ENCODE data around the gene RPL26. TPM values are rescaled to one million over a fixed set of nuclear protein-coding genes. Genes with fewer than 3 reads are reported as not detected.
"Not testable (repeated sequence)": the region's sequence is repeated elsewhere in the genome, so short reads cannot be mapped to it uniquely, and the experiment has no call there.

The RPL26 gene
- total RNA-seq, 4 donors from 2014 or later, result 2,392 to 2,913 (median 2,833) TPM

DNA sequence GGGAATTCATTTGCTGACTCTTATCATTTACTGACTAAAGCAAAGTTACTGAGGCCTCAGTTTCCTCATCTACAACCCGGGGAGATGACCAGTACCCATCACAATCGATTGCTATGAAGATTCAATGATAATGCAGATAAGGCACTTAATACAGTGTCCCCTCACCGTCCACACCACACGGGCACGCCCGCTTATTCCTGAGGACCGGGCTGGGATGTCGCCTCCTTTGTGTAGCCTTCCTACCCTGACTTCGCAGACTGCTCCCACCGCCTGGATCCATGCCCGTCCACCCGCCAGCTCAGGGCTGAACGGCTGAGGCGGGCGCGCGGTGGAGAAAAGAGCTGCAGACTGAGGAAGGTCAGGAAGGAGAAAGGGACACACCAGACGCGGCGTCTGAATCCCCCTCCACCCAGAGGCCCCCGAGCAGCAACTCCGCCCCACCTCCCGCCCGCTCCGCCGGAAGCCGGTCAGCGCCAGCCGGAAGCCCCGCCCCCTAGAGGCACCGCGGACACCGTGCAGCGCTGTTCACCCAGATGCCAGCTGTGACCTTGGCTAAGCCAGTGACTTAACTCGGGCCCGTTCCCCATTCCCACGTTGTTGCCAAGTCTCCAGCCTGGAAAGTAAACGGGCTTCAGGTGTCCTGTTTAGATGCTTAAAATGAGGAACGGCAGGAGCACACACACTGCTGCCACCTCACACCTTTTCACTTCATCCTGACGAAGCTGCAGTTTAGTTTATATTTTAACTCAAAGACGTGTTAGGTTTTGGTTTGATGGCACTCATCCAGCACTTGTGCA lies 6.5 kb downstream of the RPL26 start, which contains the start of gene KRABD2:
KRABD2 (minus strand) TSS at position 434 of the 797 bp plus-strand sequence.
- Histone ChIP-seq H3K27ac (peak within 1 kb of the TSS; percentile 90 to 93 (median 92)), H3K9me3 (no peaks in the 10 kb centered on the region), H3K4me3 (peak within 1 kb of the TSS; percentile 72 to 95 (median 84)), H3K4me1 (peaks cover 35 to 46% of the 10 kb centered on the region in 2 donors), H3K27me3 (no peaks in the 10 kb centered on the region), H3K36me3 (peaks cover 0 to 45% of the 10 kb centered on the region in 2 donors)
- DNase-seq (peak; percentile 84 to 92), ATAC-seq (peak; percentile 92 to 95)
- TF ChIP-seq POLR2A (IDR thresholded peaks at IDR 0.05), result peak; percentile 74
- TF ChIP-seq, protein P1, sequence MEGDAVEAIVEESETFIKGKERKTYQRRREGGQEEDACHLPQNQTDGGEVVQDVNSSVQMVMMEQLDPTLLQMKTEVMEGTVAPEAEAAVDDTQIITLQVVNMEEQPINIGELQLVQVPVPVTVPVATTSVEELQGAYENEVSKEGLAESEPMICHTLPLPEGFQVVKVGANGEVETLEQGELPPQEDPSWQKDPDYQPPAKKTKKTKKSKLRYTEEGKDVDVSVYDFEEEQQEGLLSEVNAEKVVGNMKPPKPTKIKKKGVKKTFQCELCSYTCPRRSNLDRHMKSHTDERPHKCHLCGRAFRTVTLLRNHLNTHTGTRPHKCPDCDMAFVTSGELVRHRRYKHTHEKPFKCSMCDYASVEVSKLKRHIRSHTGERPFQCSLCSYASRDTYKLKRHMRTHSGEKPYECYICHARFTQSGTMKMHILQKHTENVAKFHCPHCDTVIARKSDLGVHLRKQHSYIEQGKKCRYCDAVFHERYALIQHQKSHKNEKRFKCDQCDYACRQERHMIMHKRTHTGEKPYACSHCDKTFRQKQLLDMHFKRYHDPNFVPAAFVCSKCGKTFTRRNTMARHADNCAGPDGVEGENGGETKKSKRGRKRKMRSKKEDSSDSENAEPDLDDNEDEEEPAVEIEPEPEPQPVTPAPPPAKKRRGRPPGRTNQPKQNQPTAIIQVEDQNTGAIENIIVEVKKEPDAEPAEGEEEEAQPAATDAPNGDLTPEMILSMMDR (IDR thresholded peaks at IDR 0.05 in 4 of 5, conservative IDR thresholded peaks at IDR 0.05 in 1 of 5), result peak; percentile 18 to 80 (median 70)
- in situ Hi-C loops (cut with MboI; ENCODE audit: low sequenced_read_pairs in 4 of 4) (no loop called here), intact Hi-C loops (cut with DNase I; ENCODE audit: low total_unique reads) (loop anchor here (1.0 to 5.0 kb wide), 2 partner anchors 155 to 534 kb away; no protein-coding TSS in a partner anchor)

DNA sequence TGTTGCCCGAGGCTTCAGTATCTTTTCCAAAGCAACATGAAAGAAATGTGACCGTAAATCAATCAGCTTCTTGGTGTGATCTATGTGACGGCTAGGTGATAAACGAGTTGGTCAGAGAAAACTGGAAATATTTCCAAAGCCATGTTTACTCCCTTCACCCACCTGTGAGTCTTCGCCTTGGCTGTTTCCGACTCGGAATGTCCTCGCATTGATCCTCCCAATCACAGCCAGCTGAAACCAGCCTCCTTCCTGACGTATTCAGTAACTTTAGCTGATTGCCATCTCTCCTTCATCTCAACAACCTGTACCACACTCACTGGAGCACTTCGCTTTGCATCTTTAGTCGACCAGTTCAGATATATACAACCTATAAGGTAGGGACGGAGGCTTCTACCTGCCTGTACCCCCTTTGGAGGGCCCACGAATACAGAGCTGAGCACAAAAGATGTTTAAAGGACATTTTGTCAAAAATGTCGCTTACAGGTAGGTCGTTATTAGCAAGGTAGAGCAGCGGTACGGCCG lies 7.2 kb downstream of the RPL26 start:
- peak; percentile 7 to 14 for ATAC-seq
- peak overlapping the region; percentile 72 to 95 (median 84) for H3K4me3 ChIP-seq
- in situ Hi-C loops (cut with MboI; ENCODE audit: low sequenced_read_pairs in 4 of 4), result no loop called here
- peaks cover 35 to 46% of the 10 kb centered on the region in 2 donors for H3K4me1 ChIP-seq
- no peaks in the 10 kb centered on the region for H3K9me3 ChIP-seq
- DNase-seq, result no peak
- peak overlapping the region; percentile 90 to 93 (median 92) for H3K27ac ChIP-seq
- H3K36me3 ChIP-seq, result peaks cover 0 to 39% of the 10 kb centered on the region in 2 donors
- intact Hi-C loops (cut with DNase I; ENCODE audit: low total_unique reads), result loop anchor here (1.0 to 5.0 kb wide), 2 partner anchors 154 to 533 kb away; no protein-coding TSS in a partner anchor
- TF ChIP-seq POLR2A (IDR thresholded peaks at IDR 0.05), result no peak
- TF ChIP-seq, protein P1 (IDR thresholded peaks at IDR 0.05 in 4 of 5, conservative IDR thresholded peaks at IDR 0.05 in 1 of 5), result no peak
- H3K27me3 ChIP-seq, result no peaks in the 10 kb centered on the region

DNA sequence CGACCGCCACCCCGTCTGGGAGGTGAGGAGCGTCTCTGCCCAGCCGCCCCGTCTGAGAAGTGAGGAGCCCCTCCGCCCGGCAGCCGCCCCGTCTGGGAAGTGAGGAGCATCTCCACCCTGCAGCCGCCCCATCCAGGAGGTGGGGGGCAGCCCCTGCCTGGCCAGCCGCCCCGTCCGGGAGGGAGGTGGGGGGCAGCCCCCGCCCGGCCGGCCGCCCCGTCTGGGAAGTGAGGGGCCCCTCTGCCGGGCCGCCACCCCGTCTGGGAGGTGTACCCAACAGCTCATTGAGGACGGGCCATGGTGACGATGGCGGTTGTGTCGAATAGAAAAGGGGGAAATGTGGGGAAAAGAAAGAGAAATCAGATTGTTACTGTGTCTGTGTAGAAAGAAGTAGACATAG lies 9.1 kb downstream of the RPL26 start:
- H3K4me3 ChIP-seq; H3K27me3 ChIP-seq; H3K9me3 ChIP-seq; DNase-seq; intact Hi-C loops (cut with DNase I; ENCODE audit: low total_unique reads); ATAC-seq; in situ Hi-C loops (cut with MboI; ENCODE audit: low sequenced_read_pairs in 4 of 4); H3K27ac ChIP-seq: not testable (repeated sequence)
- Histone ChIP-seq H3K36me3 (peaks cover 0 to 32% of the 10 kb centered on the region in 2 donors), H3K4me1 (peaks cover 39 to 41% of the 10 kb centered on the region in 2 donors)

DNA sequence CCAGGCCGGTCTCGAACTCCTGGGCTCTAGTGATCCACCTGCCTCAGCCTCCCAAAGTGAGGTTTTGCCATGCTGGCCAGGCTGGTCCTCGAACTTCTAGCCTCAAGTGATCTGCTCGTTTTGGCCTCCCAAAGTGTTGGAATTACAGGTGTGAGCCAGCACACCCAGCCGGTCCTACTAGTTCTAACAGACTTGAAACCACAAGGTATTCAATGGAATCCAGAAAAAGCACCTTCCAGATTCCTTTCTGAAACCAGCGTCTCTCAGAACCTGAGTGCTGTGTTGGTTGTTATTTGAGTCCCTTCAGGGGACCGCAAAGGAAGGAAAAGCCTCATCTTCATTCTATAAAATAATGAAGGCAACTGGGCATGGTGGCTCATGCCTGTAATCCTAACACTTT lies 10.6 kb downstream of the RPL26 start:
- no peak overlapping the region for H3K4me3 ChIP-seq

More for the DNA sequence above, 10.6 kb downstream of the RPL26 start:
- H3K27me3 ChIP-seq, result no peaks in the 10 kb centered on the region
- peaks cover 39 to 40% of the 10 kb centered on the region in 2 donors for H3K4me1 ChIP-seq
- intact Hi-C loops (cut with DNase I; ENCODE audit: low total_unique reads) (no loop called here), in situ Hi-C loops (cut with MboI; ENCODE audit: low sequenced_read_pairs in 4 of 4) (no loop called here)
- ATAC-seq, result no peak
- H3K36me3 ChIP-seq, result peaks cover 0 to 22% of the 10 kb centered on the region in 2 donors
- no peaks in the 10 kb centered on the region for H3K9me3 ChIP-seq
- no peak for DNase-seq
- TF ChIP-seq, protein P1 (IDR thresholded peaks at IDR 0.05 in 4 of 5, conservative IDR thresholded peaks at IDR 0.05 in 1 of 5), result no peak
- no peak for TF ChIP-seq POLR2A (IDR thresholded peaks at IDR 0.05)
- peak overlapping the region; percentile 43 to 67 (median 54) for H3K27ac ChIP-seq

Data from gastrocnemius medialis (tissue), 4 donors.